Measurements from ENCODE around the gene TMEM131.
"Not testable (repeated sequence)": the region's sequence is repeated elsewhere in the genome, so short reads cannot be mapped to it uniquely, and the experiment has no call there.

Gene TMEM131

DNA sequence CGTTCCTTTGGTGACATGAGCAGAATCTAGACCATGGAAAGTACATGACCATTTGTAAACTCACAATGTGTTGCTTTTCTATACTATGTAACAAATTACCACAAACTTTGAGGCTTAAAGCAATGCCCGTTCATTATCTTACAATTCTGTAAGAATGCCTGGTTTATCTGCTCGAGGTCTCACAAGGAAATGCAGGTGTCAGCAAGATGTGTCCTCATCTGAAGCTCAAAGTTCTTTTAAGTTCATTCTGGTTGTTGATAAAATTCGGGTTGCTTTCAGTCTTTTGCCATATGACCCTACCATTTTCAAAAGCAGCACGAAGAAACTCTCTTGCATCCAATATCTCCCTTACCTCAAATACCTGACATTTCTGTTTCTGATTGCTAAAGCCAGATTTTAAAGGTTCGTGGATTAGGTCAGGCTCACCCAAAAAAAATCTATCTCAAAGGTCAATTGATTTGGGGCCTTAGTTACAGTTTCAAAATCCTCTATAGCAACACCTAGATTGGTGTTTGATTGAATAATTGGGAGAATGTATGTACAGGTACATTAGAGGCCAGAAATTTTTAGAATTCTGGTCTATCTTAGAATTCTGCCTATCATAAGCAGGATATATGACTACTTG is 125.9 kb downstream of the TMEM131 start:
- no peak for DNase-seq (ENCODE audit: low read depth in 1 of 2, low spot score in 1 of 2)
- in situ Hi-C loops (cut with HindIII; ENCODE audit: low pct_unique_long_range_greater_than_20kb, low sequenced_read_pairs) = no loop called here
- no peak for TF ChIP-seq JUND (IDR thresholded peaks at IDR 0.05; ENCODE audit: low read depth)

- in situ Hi-C loops (cut with HindIII; ENCODE audit: low pct_unique_long_range_greater_than_20kb, low sequenced_read_pairs) = no loop called here
- DNase-seq (ENCODE audit: low read depth in 1 of 2, low spot score in 1 of 2) = no peak
- TF ChIP-seq JUND (IDR thresholded peaks at IDR 0.05; ENCODE audit: low read depth) = no peak
Observed at GRCh38 chr2:97868986-97869721, 126.6 kb downstream of the TMEM131 start.

DNA sequence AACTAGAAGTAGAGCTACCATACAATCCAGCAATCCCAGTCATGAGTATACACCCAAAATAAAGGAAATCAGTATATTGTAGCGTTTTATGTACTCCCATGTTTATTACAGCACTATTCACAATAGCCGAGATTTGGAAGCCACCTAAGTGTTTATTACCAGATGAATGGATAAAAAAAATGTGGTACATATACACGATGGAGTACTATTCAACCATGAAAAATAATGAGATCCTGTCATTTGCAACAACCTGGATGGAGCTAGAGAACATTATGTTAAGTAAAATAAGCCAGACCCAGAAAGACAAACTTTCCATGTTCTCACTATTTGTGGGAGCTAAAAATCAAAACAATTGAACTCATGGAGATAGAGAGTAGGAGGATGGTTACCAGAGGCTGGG is 131.9 kb downstream of the TMEM131 start:
- no peak for TF ChIP-seq JUND (IDR thresholded peaks at IDR 0.05; ENCODE audit: low read depth)
- no peak for DNase-seq (ENCODE audit: low read depth in 1 of 2, low spot score in 1 of 2)
- in situ Hi-C loops (cut with HindIII; ENCODE audit: low pct_unique_long_range_greater_than_20kb, low sequenced_read_pairs) = no loop called here

GRCh38 chr2:97861177-97861576 is 134.6 kb downstream of the TMEM131 start:
- in situ Hi-C loops (cut with HindIII; ENCODE audit: low pct_unique_long_range_greater_than_20kb, low sequenced_read_pairs) = no loop called here
- no peak for TF ChIP-seq JUND (IDR thresholded peaks at IDR 0.05; ENCODE audit: low read depth)
- DNase-seq (ENCODE audit: low read depth in 1 of 2, low spot score in 1 of 2) = no peak

GRCh38 chr2:97858442-97858841 is 137.3 kb downstream of the TMEM131 start:
- no peak for DNase-seq (ENCODE audit: low read depth in 1 of 2, low spot score in 1 of 2)
- in situ Hi-C loops (cut with HindIII; ENCODE audit: low pct_unique_long_range_greater_than_20kb, low sequenced_read_pairs) = no loop called here
- no peak for TF ChIP-seq JUND (IDR thresholded peaks at IDR 0.05; ENCODE audit: low read depth)

GRCh38 chr2:97857553-97857952 is 138.2 kb downstream of the TMEM131 start:
- DNase-seq (ENCODE audit: low read depth in 1 of 2, low spot score in 1 of 2) = no peak
- in situ Hi-C loops (cut with HindIII; ENCODE audit: low pct_unique_long_range_greater_than_20kb, low sequenced_read_pairs) = no loop called here
- TF ChIP-seq JUND (IDR thresholded peaks at IDR 0.05; ENCODE audit: low read depth) = no peak

GRCh38 chr2:97853057-97853456 is 142.7 kb downstream of the TMEM131 start:
- DNase-seq (ENCODE audit: low read depth in 1 of 2, low spot score in 1 of 2); in situ Hi-C loops (cut with HindIII; ENCODE audit: low pct_unique_long_range_greater_than_20kb, low sequenced_read_pairs): not testable (repeated sequence)

- in situ Hi-C loops (cut with HindIII; ENCODE audit: low pct_unique_long_range_greater_than_20kb, low sequenced_read_pairs) = no loop called here
- TF ChIP-seq JUND (IDR thresholded peaks at IDR 0.05; ENCODE audit: low read depth) = no peak
Observed at GRCh38 chr2:97851172-97851571, 144.6 kb downstream of the TMEM131 start.

DNA sequence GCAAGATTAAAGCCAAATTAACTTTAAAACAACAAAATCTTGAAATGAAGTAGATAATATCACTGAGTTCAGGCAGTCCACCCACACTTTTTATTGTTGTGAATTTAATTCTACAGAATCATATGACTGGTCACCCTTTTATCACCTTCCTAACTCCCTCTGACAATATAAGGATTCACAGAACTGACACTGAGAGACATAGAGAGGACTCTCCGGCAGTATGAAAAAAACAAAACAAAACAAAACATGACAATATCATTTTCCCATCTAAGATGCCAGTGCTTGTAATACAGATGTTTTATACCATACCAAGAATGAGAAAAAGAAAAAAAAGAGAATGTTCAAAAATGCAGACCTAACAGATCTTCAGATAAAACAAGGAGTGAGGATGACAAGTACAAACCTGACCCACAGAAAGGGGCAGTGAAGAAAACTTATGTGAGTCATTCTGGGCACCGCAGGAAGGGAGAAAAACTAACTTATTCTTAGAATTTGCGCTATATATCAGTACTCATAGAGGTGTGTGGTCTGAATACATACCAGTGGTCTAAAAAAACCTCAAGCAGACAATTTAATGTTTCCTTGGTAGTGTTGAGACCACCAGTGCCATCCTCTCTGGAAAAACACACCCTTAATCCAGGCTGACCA is 145.7 kb downstream of the TMEM131 start:
- no peak for TF ChIP-seq JUND (IDR thresholded peaks at IDR 0.05; ENCODE audit: low read depth)
- in situ Hi-C loops (cut with HindIII; ENCODE audit: low pct_unique_long_range_greater_than_20kb, low sequenced_read_pairs) = no loop called here
- no peak for DNase-seq (ENCODE audit: low read depth in 1 of 2, low spot score in 1 of 2)

More at GRCh38 chr2:97851172-97851571, 144.6 kb downstream of the TMEM131 start:
- no peak for DNase-seq (ENCODE audit: low read depth in 1 of 2, low spot score in 1 of 2)

DNA sequence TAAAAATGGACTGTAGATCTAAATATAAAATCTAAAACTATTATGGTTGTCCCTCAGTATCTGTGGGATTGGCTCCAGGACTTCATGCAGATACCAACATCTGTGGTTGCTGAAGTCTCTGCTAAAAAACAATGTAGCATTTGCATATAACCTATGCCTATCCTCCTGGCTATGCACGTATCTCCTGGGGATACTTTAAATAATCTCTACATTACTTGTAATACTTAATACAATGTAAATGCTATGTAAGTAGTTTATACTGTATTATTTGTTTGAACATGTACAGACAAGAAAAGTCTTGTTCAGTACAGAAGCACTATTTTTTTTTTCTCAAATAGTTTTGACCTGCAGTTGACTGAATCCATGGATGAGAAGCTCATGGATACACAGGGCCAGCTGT is 147.4 kb downstream of the TMEM131 start:
- TF ChIP-seq JUND (IDR thresholded peaks at IDR 0.05; ENCODE audit: low read depth) = no peak
- in situ Hi-C loops (cut with HindIII; ENCODE audit: low pct_unique_long_range_greater_than_20kb, low sequenced_read_pairs) = no loop called here
- no peak for DNase-seq (ENCODE audit: low read depth in 1 of 2, low spot score in 1 of 2)

DNA sequence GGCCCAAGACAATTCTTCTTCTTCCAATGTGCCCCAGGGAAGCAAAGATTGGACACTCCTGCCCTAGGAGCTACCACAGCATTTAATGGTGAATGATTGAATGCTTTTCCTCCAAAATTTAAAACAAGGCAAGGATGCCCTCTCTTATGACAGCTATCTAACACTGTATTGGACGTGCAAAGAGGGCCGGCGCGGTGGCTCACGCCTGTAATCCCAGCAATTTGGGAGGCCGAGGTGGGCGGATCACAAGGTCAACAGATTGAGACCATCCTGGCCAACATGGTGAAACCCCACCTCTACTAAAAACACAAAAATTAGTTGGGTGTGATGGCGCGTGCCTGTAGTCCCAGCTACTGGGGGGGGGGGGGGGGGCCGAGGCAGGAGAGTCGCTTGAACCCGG is 149.0 kb downstream of the TMEM131 start:
- in situ Hi-C loops (cut with HindIII; ENCODE audit: low pct_unique_long_range_greater_than_20kb, low sequenced_read_pairs); DNase-seq (ENCODE audit: low read depth in 1 of 2, low spot score in 1 of 2): not testable (repeated sequence)

DNA sequence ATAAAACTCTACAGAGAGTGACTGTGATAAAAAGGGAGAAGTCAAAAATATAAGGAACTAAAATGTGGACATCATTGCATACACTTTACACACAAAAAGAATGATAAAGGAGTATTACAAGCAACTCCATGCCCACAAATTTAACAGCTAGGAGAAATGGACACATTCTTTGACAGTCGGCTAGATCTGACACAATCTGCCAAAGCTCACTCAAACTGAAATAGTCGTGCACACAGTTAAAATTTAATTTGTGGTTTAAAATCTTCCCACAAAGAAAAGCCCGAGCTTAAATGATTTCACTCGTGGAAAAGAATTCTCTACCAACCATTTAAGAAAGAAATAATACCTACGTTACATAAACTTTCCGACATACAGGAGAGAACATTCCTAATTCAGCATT is 149.9 kb downstream of the TMEM131 start:
- DNase-seq (ENCODE audit: low read depth in 1 of 2, low spot score in 1 of 2) = no peak
- TF ChIP-seq JUND (IDR thresholded peaks at IDR 0.05; ENCODE audit: low read depth) = no peak
- in situ Hi-C loops (cut with HindIII; ENCODE audit: low pct_unique_long_range_greater_than_20kb, low sequenced_read_pairs) = no loop called here

DNA sequence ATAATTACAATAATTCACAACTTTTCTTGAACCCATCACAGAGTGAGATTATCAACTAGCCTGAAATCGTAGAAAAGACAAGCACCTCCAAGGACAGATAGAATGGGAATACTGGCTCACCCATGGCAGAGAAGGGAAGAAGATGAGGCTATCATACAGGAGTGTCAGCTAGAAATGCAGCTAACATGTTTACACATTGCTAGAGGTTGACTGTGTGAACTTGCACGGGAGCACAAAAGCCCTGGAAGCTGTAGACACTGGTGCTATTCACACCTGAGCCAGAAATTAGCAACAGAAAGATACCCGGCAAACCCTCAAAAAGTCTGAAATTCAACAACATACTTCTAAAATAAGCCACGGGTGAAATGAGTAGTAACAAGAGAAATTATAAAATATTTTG is 150.6 kb downstream of the TMEM131 start:
- TF ChIP-seq JUND (IDR thresholded peaks at IDR 0.05; ENCODE audit: low read depth) = no peak
- in situ Hi-C loops (cut with HindIII; ENCODE audit: low pct_unique_long_range_greater_than_20kb, low sequenced_read_pairs) = no loop called here

More for the DNA sequence above, 150.6 kb downstream of the TMEM131 start:
- DNase-seq (ENCODE audit: low read depth in 1 of 2, low spot score in 1 of 2) = no peak
